DMS114 treated with DMSO at 0.1 percent for 48 hours (cell line): ENCODE measurements around the gene ZNF438.
"Not testable (repeated sequence)": the region's sequence is repeated elsewhere in the genome, so short reads cannot be mapped to it uniquely, and the experiment has no call there.

ENCODE experiments used
- DNase-seq: peaks from one replicate; lab custom pipeline; 2025; ENCODE audit not compliant: unreplicated experiment; lab: John Stamatoyannopoulos, UW

The ZNF438 gene

DNA sequence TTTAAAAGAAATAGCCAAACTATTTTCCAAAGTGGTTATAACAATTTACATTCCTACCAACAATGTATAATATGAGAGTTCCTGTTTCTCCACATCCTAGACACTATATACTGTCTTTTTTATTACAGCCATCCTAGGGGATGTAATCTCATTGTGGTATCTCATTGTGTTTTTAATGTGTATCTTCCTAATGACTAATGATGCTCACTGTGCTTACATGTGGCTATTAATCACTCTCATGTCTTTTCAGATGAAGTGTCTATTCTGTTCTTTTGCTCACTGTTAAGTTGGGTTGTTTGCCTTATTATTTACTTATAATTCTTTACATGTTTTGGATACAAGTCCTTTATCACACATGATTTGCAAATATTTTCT lies 71.8 kb downstream of the ZNF438 start:
- no peak for DNase-seq

DNA sequence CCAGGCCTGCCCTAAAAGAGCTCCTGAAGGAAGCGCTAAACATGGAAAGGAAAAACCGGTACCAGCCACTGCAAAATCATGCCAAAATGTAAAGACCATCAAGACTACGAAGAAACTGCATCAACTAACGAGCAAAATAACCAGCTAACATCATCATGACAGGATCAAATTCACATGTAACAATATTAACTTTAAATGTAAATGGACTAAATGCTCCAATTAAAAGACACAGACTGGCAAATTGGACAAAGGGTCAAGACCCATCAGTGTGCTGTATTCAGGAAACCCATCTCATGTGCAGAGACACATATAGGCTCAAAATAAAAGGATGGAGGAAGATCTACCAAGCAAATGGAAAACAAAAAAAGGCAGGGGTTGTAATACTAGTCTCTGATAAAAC lies 82.4 kb downstream of the ZNF438 start:
- not testable (repeated sequence) for DNase-seq

DNA sequence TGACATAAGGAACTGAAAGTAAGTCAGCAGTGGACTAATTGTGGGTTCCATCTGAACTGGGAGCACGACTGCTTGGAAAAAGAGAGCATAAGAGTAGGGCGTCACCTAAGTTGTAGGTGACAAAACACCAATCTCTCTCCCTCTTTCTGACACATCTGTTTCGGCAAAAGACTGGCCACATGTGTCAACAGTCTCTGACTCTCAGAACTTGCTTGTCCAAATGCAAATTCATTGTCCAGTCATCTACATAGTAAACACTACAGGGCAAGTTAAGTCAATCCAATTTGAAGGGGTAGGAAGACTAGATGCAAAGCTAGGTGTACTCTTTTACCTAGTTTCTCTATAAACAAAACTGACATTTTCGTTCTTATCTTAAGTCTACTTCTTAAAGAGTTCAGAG lies 87.7 kb downstream of the ZNF438 start:
- DNase-seq, result no peak

DNA sequence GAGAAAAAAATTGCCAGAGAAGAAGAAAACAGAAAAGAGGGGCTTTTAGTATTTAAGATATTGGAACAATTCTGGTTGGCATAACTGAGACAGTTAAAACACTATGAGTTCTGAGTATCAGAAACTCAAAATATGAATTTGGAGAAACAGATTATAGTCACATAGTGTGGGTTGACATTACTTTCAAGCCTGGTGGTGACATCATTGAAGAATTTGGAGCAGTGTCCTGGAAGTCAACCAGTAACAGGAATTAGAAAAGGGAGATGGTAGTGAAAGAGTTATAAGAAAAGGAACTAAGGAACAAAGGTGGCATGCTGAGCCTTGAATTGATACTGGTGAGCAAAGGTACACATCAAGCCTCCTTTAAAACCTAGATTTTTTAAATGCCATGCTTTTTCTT lies 88.2 kb downstream of the ZNF438 start:
- no peak for DNase-seq

- no peak for DNase-seq
Observed at GRCh38 chr10:30940256-30940655, 91.4 kb downstream of the ZNF438 start.

GRCh38 chr10:30939643-30940251 lies 91.9 kb downstream of the ZNF438 start:
- no peak for DNase-seq

- DNase-seq, result no peak
Observed at GRCh38 chr10:30935078-30935477, 96.6 kb downstream of the ZNF438 start.

GRCh38 chr10:30931094-30931493 lies 100.6 kb downstream of the ZNF438 start:
- DNase-seq, result no peak

GRCh38 chr10:30929901-30930520 lies 101.7 kb downstream of the ZNF438 start:
- no peak for DNase-seq

DNA sequence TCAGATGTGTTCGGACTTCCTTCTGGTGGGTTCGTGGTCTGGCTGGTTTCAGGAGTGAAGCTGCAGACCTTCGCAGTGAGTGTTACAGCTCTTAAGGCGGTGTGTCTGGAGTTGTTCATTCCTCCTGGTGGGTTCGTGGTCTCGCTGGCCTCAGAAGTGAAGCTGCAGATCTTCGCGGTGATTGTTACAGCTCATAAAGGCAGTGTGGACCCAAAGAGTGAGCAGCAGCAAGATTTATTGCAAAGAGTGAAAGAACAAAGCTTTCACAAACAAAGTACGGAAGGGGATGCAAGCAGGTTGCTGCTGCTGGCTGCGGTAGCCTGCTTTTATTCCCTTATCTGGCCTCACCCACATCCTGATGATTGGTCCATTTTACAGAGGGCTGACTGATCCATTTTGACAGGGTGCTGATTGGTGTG lies 102.3 kb downstream of the ZNF438 start:
- DNase-seq, result not testable (repeated sequence)

DNA sequence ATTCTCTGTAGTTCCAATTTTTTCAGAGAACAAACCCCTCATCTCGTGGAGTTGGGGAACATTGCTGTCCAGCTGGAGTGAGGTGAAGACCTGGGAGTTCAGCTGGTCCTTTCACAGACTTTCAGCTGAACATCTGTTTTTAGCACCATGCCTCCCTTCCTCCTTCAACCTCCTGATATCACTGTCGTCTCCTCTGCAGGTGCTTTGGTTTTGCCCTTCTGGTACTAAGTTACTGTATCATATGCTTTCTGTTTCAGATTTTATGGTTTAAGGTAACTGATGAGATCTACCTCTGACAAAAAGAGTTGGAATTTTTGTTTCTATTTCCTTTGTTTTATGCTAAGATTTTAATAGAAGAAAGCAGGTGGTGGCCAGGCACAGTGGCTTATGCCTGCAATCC lies 102.9 kb downstream of the ZNF438 start:
- DNase-seq, result no peak

GRCh38 chr10:30918651-30919050 lies 113.0 kb downstream of the ZNF438 start:
- no peak for DNase-seq

- DNase-seq, result no peak
Observed at GRCh38 chr10:30917789-30918188, 113.9 kb downstream of the ZNF438 start.

- DNase-seq, result no peak
Observed at GRCh38 chr10:30917067-30917466, 114.6 kb downstream of the ZNF438 start.

DNA sequence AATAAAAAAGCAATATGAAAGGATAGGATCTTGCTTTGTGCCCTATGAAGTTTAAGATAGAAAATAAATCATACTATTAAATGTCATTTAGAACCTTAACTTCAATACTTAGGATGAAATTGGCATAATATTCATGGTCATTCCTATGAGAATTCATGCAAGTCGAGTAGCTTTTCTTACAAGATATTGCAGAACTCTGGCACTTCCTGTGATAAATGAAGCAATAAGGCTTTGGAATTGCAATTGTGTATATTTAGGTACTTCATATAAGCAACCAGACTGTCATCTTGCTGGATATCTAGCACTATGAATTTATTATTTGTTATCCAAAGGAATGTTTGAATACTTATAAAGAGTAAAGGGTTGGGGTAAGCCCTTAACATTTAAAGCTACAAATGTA lies 116.5 kb downstream of the ZNF438 start:
- no peak for DNase-seq

DNA sequence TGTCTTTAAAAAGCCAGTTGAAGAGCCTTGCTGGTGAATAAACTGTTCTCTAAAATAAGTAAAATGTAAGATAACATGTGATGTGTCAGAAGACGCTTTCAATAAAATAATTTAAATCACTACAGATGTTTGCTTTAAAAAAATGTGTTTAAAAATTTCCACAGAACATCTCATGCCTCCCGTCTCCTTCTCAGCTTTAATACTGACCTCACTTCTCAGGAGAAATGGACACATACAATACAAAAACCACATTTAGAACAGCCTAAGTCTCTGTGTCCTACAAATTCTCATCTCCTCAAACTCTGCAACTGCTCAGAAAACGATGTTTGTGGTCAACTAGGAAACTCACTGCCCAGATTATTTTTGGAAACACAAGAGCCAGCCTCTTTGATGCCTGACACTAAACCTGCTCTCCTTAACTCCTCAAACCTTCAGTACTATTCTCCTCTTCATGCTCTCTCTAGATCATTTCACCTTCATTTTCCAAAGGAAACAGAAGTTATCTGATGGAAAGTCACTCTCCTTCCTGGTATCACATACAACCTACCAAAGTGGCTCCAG lies 120.3 kb downstream of the ZNF438 start:
- DNase-seq, result no peak

DNA sequence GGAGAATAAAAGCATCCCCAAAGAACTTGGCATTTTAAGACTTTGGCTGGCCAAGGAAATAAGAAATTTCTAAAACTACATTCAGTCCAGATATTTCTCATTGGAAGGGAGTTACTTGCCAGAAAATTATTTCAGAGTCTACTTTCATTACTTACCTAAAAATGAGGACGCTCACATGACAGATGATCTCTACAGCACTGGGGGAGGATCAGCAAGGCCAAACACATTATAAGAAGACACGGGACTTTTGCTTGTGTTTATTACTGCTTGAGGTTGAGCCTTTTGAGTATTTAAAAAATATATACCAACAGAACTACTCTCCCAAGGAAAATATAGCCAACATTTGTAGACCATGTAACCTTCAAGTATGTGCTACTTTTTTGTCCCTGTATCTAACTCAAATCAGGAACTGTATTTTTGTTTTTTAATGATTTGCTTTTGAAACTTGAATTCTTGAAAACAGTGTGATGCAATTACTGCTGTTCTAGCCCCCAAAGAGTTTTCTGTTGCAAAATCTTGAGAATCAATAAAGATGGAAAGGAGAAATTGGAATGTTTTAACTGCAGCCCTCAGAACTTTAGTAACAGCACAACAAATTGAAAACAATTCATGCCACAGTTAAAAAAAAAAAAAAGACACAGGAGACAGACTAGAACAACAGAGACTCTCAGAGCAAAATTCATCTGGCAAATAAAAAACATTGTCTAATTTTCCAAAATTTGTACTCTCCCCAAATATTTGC lies 128.1 kb downstream of the ZNF438 start:
- no peak for DNase-seq

DNA sequence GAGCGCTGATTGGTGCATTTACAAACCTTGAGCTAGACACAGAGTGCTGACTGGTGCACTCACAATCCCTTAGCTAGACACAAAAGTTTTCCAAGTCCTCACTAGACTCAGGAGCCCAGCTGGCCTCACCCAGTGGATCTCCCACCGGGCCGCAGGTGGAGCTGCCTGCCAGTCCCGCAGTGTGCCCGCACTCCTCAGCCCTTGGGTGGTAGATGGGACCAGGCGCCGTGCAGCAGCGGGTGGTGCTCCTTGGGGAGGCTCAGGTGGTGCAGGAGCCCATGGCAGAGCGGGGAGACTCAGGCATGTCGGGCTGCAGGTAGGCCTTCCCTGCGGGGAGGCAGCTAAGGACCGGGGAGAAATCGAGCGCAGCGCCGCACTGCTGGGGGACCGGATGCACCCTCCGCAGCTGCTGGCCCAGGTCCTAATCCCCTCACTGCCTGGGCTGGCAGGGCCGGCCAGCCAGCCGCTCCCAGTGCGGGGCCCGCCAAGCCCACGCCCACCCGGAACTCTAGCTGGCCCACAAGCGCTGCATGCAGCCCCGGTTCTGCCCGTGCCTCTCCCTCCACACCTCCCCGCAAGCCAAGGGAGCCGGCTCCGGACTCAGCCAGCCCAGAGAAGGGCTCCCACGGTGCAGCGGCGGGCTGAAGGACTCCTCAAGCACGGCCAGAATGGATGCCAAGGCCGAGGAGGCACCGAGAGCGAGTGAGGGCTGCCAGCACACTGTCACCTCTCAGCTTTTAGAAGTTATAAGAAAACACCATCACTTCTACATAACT lies 128.9 kb downstream of the ZNF438 start:
- no peak for DNase-seq

DNA sequence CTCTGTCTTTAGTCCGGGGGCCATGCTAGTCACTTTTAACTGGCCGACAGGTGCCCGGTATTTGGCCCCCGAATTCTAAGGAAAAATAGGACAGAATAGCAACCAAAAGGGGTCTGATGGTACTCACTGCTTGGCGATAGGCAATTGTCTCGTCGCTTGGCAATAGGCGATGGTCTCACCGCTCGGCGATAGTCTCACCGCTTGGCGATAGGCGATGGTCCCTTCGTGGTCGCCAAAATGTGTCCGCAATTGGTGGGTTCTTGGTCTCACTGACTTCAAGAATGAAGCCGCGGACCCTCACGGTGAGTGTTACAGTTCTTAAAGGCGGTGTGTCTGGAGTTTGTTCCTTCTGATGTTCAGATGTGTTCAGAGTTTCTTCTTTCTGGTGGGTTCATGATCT lies 130.2 kb downstream of the ZNF438 start:
- DNase-seq, result not testable (repeated sequence)

DNA sequence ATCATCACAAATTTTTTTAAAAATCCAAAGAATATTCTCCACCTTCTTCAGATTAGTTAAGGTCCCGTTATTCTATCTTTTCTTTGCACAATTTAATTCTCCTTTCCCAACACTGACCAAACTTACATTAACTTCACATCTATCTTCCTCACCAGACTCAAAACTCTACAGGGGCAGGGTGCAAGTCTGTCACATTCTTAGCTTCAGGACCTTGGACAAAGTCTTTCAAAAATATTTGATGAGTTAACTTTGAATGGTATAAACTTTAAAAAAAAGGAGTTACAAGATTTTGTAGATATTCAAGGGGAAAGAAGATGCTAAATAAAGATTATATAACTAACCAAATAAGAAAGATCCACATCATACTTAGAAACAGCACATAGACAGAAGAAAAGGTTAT lies 132.7 kb downstream of the ZNF438 start:
- DNase-seq, result no peak

- DNase-seq, result no peak
Observed at GRCh38 chr10:30897547-30897946, 134.1 kb downstream of the ZNF438 start.
